ENCODE measurements around the gene RBMXL3. TPM values are rescaled to one million over a fixed set of nuclear protein-coding genes. Genes with fewer than 3 reads are reported as not detected.

RBMXL3 gene
- total and polyA plus RNA-seq, 2 donors (not counting 3 experiments of a cell fraction or from before 2014, with no cell fraction given), result not detected

- no peak for TF ChIP-seq MYC (IDR thresholded peaks at IDR 0.05; ENCODE audit: low read depth, low read length)
- no peak for TF ChIP-seq GATA2 (IDR thresholded peaks at IDR 0.05; ENCODE audit: insufficient read depth, insufficient read length, low read depth, low read length)
- no peak for TF ChIP-seq POLR2A (IDR thresholded peaks at IDR 0.05; ENCODE audit: low read depth, low read length)
- TF ChIP-seq MAX (IDR thresholded peaks at IDR 0.05; ENCODE audit: insufficient read depth, insufficient read length), result no peak
- TF ChIP-seq POLR2AphosphoS5 (IDR thresholded peaks at IDR 0.05; ENCODE audit: insufficient read depth, low read depth, low read length), result no peak
- TF ChIP-seq JUN (IDR thresholded peaks at IDR 0.05; ENCODE audit: borderline replicate concordance, insufficient read depth, insufficient read length, low read depth), result no peak
- no peak for TF ChIP-seq EZH2 (IDR thresholded peaks at IDR 0.05; ENCODE audit: borderline replicate concordance, low read depth, low read length, severe bottlenecking)
- no peak for TF ChIP-seq CTCF (IDR thresholded peaks at IDR 0.05; ENCODE audit: extremely low read depth in 1 of 2, insufficient read depth in 1 of 2, low read depth in 1 of 2, low read length in 2 of 2)
- no peak for TF ChIP-seq FOS (IDR thresholded peaks at IDR 0.05; ENCODE audit: borderline replicate concordance, insufficient read depth, low read length)
- CTCF ChIA-PET, result no interaction called here
Measured at GRCh38 chrX:115189646-115190635, 731 bp downstream of the RBMXL3 start.

More at GRCh38 chrX:115189646-115190635, 731 bp downstream of the RBMXL3 start:
- DNase-seq (ENCODE audit: low read depth, low spot score) (no peak), FAIRE-seq (no peak)
- POLR2A ChIA-PET, result no interaction called here
- intact Hi-C loops (cut with micrococcal nuclease), result no loop called here
- Histone ChIP-seq H3K36me3 (ENCODE audit: control insufficient read depth in 2 of 2, extremely low read depth in 1 of 2, insufficient read depth in 2 of 2, low read length in 2 of 2) (no peaks in the 10 kb centered on the region), H3K4me1 (ENCODE audit: control insufficient read depth, extremely low read depth, insufficient read depth, low read length) (no peaks in the 10 kb centered on the region), H3K27me3 (ENCODE audit: control insufficient read depth in 2 of 2, insufficient read depth in 2 of 2, low read length in 2 of 2) (no peaks in the 10 kb centered on the region), H3K79me2 (ENCODE audit: control insufficient read depth, insufficient read depth, low read length) (no peaks in the 10 kb centered on the region), H2AFZ (ENCODE audit: low read depth, low read length) (no peak overlapping the region), H3K9ac (replicated peaks; ENCODE audit: extremely low read depth, insufficient read depth, low read length) (no peak overlapping the region), H3K4me3 (replicated peaks in 1 of 3; ENCODE audit: insufficient read depth in 1 of 3, low read depth in 1 of 3, low read length in 3 of 3) (no peak overlapping the region), H4K20me1 (replicated peaks; ENCODE audit: control insufficient read depth, extremely low read depth, insufficient read depth, low read length) (no peaks in the 10 kb centered on the region), H3K4me2 (ENCODE audit: insufficient read depth, low read length) (no peak overlapping the region), H3K9me3 (replicated peaks; ENCODE audit: control insufficient read depth, insufficient read depth, low read length) (no peaks in the 10 kb centered on the region), H3K9me1 (replicated peaks; ENCODE audit: control insufficient read depth, extremely low read depth, insufficient read depth, low read length) (no peaks in the 10 kb centered on the region), H3K27ac (ENCODE audit: insufficient read depth, low read depth, low read length) (no peak overlapping the region)
- dilution Hi-C loops (cut with MboI; ENCODE audit: extremely low pct_ligation_motif_present, low sequenced_read_pairs), result no loop called here
- no TSS peak for BruUV-seq (replicated peaks)
